ENCODE data around the gene SKAP1.

SKAP1 gene

GRCh38 chr17:48470388-48471034 lies 40.5 kb upstream of the SKAP1 start:
- no peak for DNase-seq (ENCODE audit: extremely low read depth, low read depth)
- TF ChIP-seq CTCF (IDR thresholded peaks at IDR 0.05; ENCODE audit: low read depth, low read length, missing control alignments): no peak
- no peak overlapping the region for H3K4me3 ChIP-seq (replicated peaks; ENCODE audit: low read depth, low read length)

GRCh38 chr17:48469227-48469626 lies 39.2 kb upstream of the SKAP1 start:
- no peak overlapping the region for H3K4me3 ChIP-seq (replicated peaks; ENCODE audit: low read depth, low read length)
- no peak for TF ChIP-seq CTCF (IDR thresholded peaks at IDR 0.05; ENCODE audit: low read depth, low read length, missing control alignments)
- DNase-seq (ENCODE audit: extremely low read depth, low read depth): no peak

- no peak for TF ChIP-seq CTCF (IDR thresholded peaks at IDR 0.05; ENCODE audit: low read depth, low read length, missing control alignments)
- H3K4me3 ChIP-seq (replicated peaks; ENCODE audit: low read depth, low read length): no peak overlapping the region
- DNase-seq (ENCODE audit: extremely low read depth, low read depth): no peak
Observed at GRCh38 chr17:48468299-48468698, 38.3 kb upstream of the SKAP1 start.

GRCh38 chr17:48465884-48466283 lies 35.9 kb upstream of the SKAP1 start:
- no peak for DNase-seq (ENCODE audit: extremely low read depth, low read depth)
- H3K4me3 ChIP-seq (replicated peaks; ENCODE audit: low read depth, low read length): no peak overlapping the region
- TF ChIP-seq CTCF (IDR thresholded peaks at IDR 0.05; ENCODE audit: low read depth, low read length, missing control alignments): no peak

GRCh38 chr17:48463526-48463925 lies 33.5 kb upstream of the SKAP1 start:
- TF ChIP-seq CTCF (IDR thresholded peaks at IDR 0.05; ENCODE audit: low read depth, low read length, missing control alignments): no peak
- peak; percentile 82 for DNase-seq (ENCODE audit: extremely low read depth, low read depth)
- no peak overlapping the region for H3K4me3 ChIP-seq (replicated peaks; ENCODE audit: low read depth, low read length)

- no peak for TF ChIP-seq CTCF (IDR thresholded peaks at IDR 0.05; ENCODE audit: low read depth, low read length, missing control alignments)
- DNase-seq (ENCODE audit: extremely low read depth, low read depth): no peak
- no peak overlapping the region for H3K4me3 ChIP-seq (replicated peaks; ENCODE audit: low read depth, low read length)
Observed at GRCh38 chr17:48462946-48463345, 32.9 kb upstream of the SKAP1 start.

GRCh38 chr17:48460052-48460451 lies 30.0 kb upstream of the SKAP1 start:
- H3K4me3 ChIP-seq (replicated peaks; ENCODE audit: low read depth, low read length): no peak overlapping the region
- DNase-seq (ENCODE audit: extremely low read depth, low read depth): no peak
- no peak for TF ChIP-seq CTCF (IDR thresholded peaks at IDR 0.05; ENCODE audit: low read depth, low read length, missing control alignments)

Data from HFF-Myc (cell line).